IMR-90 (cell line): ENCODE measurements around the gene CCR5. TPM values are rescaled to one million over a fixed set of nuclear protein-coding genes. Genes with fewer than 3 reads are reported as not detected.

ENCODE experiments used
- ATAC-seq: fragments of 200-7000 bp; cut with Tn5 transposase; 2 replicates; pipeline ENCODE4 v1.9.1; 2020; ENCODE audit warnings: low read depth, mild to moderate bottlenecking, moderate library complexity
- BruUV-seq: library from RNA; stranded (reverse); fragments of 400-500 nt; replicated peaks from 2 replicates; lab custom pipeline; 2021; lab: Mats Ljungman, UMichigan
- CTCF ChIA-PET: fragments of 300-600 bp; formaldehyde crosslinking; extraction: SDS; loops from one replicate; lab custom pipeline; 2021; ENCODE audit warnings: antibody characterized with exemption; lab: Yijun Ruan, JAX
- POLR2A ChIA-PET: fragments of 300-600 bp; sonication (Branson Sonifier 250); formaldehyde crosslinking; loops from one replicate; lab custom pipeline; 2022; ENCODE audit warnings: antibody characterized with exemption; ENCODE audit not compliant: unreplicated experiment; lab: Charles Lee
- DNase-seq: peaks from one replicate; pipeline ENCODE4 v3.0.0; 2013
- H2AFZ ChIP-seq: replicated peaks from 2 replicates; pipeline ENCODE3; 2013; ENCODE audit warnings: low read length, mild to moderate bottlenecking; ENCODE audit not compliant: poor library complexity
- H2AK5ac ChIP-seq: 2 replicates; pipeline ENCODE4 v1.6.1; 2013; ENCODE audit warnings: low read depth, low read length, inconsistent platforms
- H2AK9ac ChIP-seq: replicated peaks from 2 replicates; pipeline ENCODE3; 2013; ENCODE audit warnings: mild to moderate bottlenecking, low read depth, low read length, moderate library complexity; ENCODE audit not compliant: poor library complexity
- H2BK120ac ChIP-seq: 2 replicates; pipeline ENCODE4 v1.6.1; 2013; ENCODE audit warnings: low read depth, low read length, inconsistent platforms
- H2BK15ac ChIP-seq: 3 replicates; pipeline ENCODE4 v1.6.1; 2013; ENCODE audit warnings: low read depth, low read length, inconsistent platforms
- H2BK20ac ChIP-seq: 2 replicates; pipeline ENCODE4 v1.6.1; 2013; ENCODE audit warnings: low read depth, mild to moderate bottlenecking, inconsistent platforms, low read length, moderate library complexity
- H2BK5ac ChIP-seq: 2 replicates; pipeline ENCODE4 v1.6.1; 2013; ENCODE audit warnings: mild to moderate bottlenecking, low read depth, low read length, inconsistent platforms; ENCODE audit not compliant: poor library complexity, severe bottlenecking
- H3K14ac ChIP-seq: replicated peaks from 2 replicates; pipeline ENCODE4 v1.6.1; 2013; ENCODE audit warnings: low read depth, low read length, inconsistent platforms
- H3K18ac ChIP-seq: 2 replicates; pipeline ENCODE4 v1.6.1; 2013; ENCODE audit warnings: low read depth, low read length, control low read depth
- H3K23ac ChIP-seq: 2 replicates; pipeline ENCODE4 v1.6.1; 2013; ENCODE audit warnings: low read depth, low read length, inconsistent platforms
- H3K27ac ChIP-seq: 2 replicates; pipeline ENCODE4 v1.5.1; 2013; ENCODE audit warnings: mild to moderate bottlenecking, control low read depth, low read length; ENCODE audit not compliant: insufficient read depth
- H3K27me3 ChIP-seq: 2 replicates; pipeline ENCODE4 v1.6.1; 2013; ENCODE audit warnings: low read length; ENCODE audit not compliant: control insufficient read depth, insufficient read depth
- H3K36me3 ChIP-seq: 2 replicates; pipeline ENCODE4 v1.6.1; 2013; ENCODE audit warnings: low read length, mixed read lengths; ENCODE audit not compliant: control insufficient read depth, insufficient read depth
- H3K4ac ChIP-seq: 2 replicates; pipeline ENCODE4 v1.6.1; 2013; ENCODE audit warnings: low read depth, low read length, inconsistent platforms
- H3K4me1 ChIP-seq: 2 replicates; pipeline ENCODE4 v1.6.1; 2013; ENCODE audit warnings: low read length, mixed read lengths; ENCODE audit not compliant: control insufficient read depth, insufficient read depth
- H3K4me2 ChIP-seq: 2 replicates; pipeline ENCODE4 v1.6.1; 2013; ENCODE audit warnings: low read depth, mild to moderate bottlenecking, control low read depth, low read length, moderate library complexity
- H3K4me3 ChIP-seq: 2 replicates; pipeline ENCODE4 v1.5.1; 2013; ENCODE audit warnings: low read depth, mild to moderate bottlenecking, control low read depth, low read length, moderate library complexity; ENCODE audit not compliant: insufficient read depth
- H3K56ac ChIP-seq: 2 replicates; pipeline ENCODE4 v1.6.1; 2013; ENCODE audit warnings: low read length, inconsistent platforms; ENCODE audit not compliant: insufficient read depth; ENCODE audit errors: extremely low read depth
- H3K79me1 ChIP-seq, 2 experiments: 2 replicates each; pipeline ENCODE4 v1.6.1; 2013; ENCODE audit warnings: low read length in 2 of 2, inconsistent platforms in 1 of 2, low read depth in 1 of 2
- H3K9ac ChIP-seq: 2 replicates; pipeline ENCODE4 v1.6.1; 2013; ENCODE audit warnings: low read depth, low read length, control low read depth
- H3K9me1 ChIP-seq: 2 replicates; pipeline ENCODE4 v1.6.1; 2013; ENCODE audit warnings: low read length, inconsistent platforms; ENCODE audit not compliant: insufficient read depth
- H3K9me3 ChIP-seq: 2 replicates; pipeline ENCODE4 v1.6.1; 2013; ENCODE audit warnings: low read length; ENCODE audit not compliant: control insufficient read depth, insufficient read depth
- H4K20me1 ChIP-seq: 2 replicates; pipeline ENCODE4 v1.6.1; 2013; ENCODE audit warnings: low read length, inconsistent platforms; ENCODE audit not compliant: insufficient read depth
- H4K5ac ChIP-seq: 2 replicates; pipeline ENCODE4 v1.6.1; 2013; ENCODE audit warnings: mild to moderate bottlenecking, low read depth, low read length, control low read depth
- H4K8ac ChIP-seq, 2 experiments: 2 replicates each; pipeline ENCODE4 v1.6.1; 2013; ENCODE audit warnings: low read depth in 2 of 2, low read length in 2 of 2, control low read depth in 1 of 2, inconsistent platforms in 1 of 2
- H4K91ac ChIP-seq: 2 replicates; pipeline ENCODE4 v1.6.1; 2013; ENCODE audit warnings: low read depth, low read length, inconsistent platforms; ENCODE audit not compliant: insufficient read depth
- BHLHE40 ChIP-seq: fragments of 150-350 bp; IDR thresholded peaks from 2 replicates; pipeline ENCODE4 v1.6.1; 2016; ENCODE audit warnings: mild to moderate bottlenecking, low read depth, low read length
- CEBPB ChIP-seq: IDR thresholded peaks from 2 replicates; pipeline ENCODE4 v1.6.1; 2012; ENCODE audit warnings: low read depth, low read length, improper control_type of control experiment
- CHD1 ChIP-seq: IDR thresholded peaks from 2 replicates; pipeline ENCODE4 v1.6.1; 2012; ENCODE audit warnings: low read depth, low read length, improper control_type of control experiment
- FOS ChIP-seq: fragments of 150-350 bp; IDR thresholded peaks from 2 replicates; pipeline ENCODE4 v1.6.1; 2016; ENCODE audit warnings: low read depth, low read length
- MAFK ChIP-seq: IDR thresholded peaks from 2 replicates; pipeline ENCODE4 v1.6.1; 2012; ENCODE audit warnings: low read depth, low read length, improper control_type of control experiment
- MAZ ChIP-seq: IDR thresholded peaks from 2 replicates; pipeline ENCODE4 v1.6.1; 2012; ENCODE audit warnings: low read depth, mild to moderate bottlenecking, low read length, improper control_type of control experiment, moderate library complexity, borderline replicate concordance
- MXI1 ChIP-seq: IDR thresholded peaks from 2 replicates; pipeline ENCODE4 v1.6.1; 2012; ENCODE audit warnings: low read depth, mild to moderate bottlenecking, low read length, moderate library complexity, borderline replicate concordance
- NFE2L2 ChIP-seq: fragments of 150-350 bp; IDR thresholded peaks from 2 replicates; pipeline ENCODE4 v1.6.1; 2016; ENCODE audit warnings: low read depth, mild to moderate bottlenecking, low read length
- POLR2A ChIP-seq: IDR thresholded peaks from 2 replicates; pipeline ENCODE4 v1.6.1; 2012; ENCODE audit warnings: mild to moderate bottlenecking, low read depth, low read length
- RAD21 ChIP-seq: IDR thresholded peaks from 2 replicates; pipeline ENCODE4 v1.6.1; 2012; ENCODE audit warnings: low read length, improper control_type of control experiment
- RCOR1 ChIP-seq: IDR thresholded peaks from 2 replicates; pipeline ENCODE4 v1.6.1; 2012; ENCODE audit warnings: mild to moderate bottlenecking, low read length, improper control_type of control experiment; ENCODE audit not compliant: insufficient replicate concordance
- RFX5 ChIP-seq: IDR thresholded peaks from 2 replicates; pipeline ENCODE4 v1.8.0; 2012; ENCODE audit warnings: low read depth, mild to moderate bottlenecking, low read length, moderate library complexity
- SMC3 ChIP-seq: fragments of 150-350 bp; IDR thresholded peaks from 2 replicates; pipeline ENCODE4 v1.6.1; 2016; ENCODE audit warnings: low read depth, mild to moderate bottlenecking, antibody characterized with exemption, low read length, moderate library complexity
- WGBS, 2 experiments: methylation state at CpG; one replicate each; pipeline versions ENCODE4 v1.1.5 to v1.1.7; 2013; ENCODE audit warnings: missing lambda C conversion rate in 2 of 2; ENCODE audit not compliant: insufficient read length in 1 of 2; ENCODE audit errors: extremely low coverage in 2 of 2; 5-methylcytosine and 5-hydroxymethylcytosine counted together
- dilution Hi-C: fragments of 300-500 bp; cut with HindIII; formaldehyde crosslinking; loops from one replicate; pipeline ENCODE4 v1.14.3; 2018; ENCODE audit warnings: low sequenced_read_pairs; ENCODE audit not compliant: unreplicated experiment
- in situ Hi-C: fragments of 300-500 bp; cut with MboI; formaldehyde crosslinking; loops from 3 replicates; pipeline ENCODE4 v1.14.3; 2019; ENCODE audit warnings: low sequenced_read_pairs, inconsistent platforms, mixed read lengths
- intact Hi-C: fragments of 100-400 bp; cut with micrococcal nuclease; formaldehyde crosslinking; loops from 2 replicates; pipeline ENCODE4 v1.10.0; 2022
- polyA plus RNA-seq, 3 experiments: library from polyadenylated mRNA; depleted of rRNA; stranded (reverse); fragments of >200 nt; gene quantifications; 2 replicates each; pipeline ENCODE4 v1.2.3, GENCODE V29; 2012; ENCODE audit warnings: low replicate concordance in 1 of 3
- total RNA-seq: library from RNA; depleted of rRNA; stranded (reverse); fragments of >200 nt; gene quantifications from 2 replicates; pipeline ENCODE4 v1.2.3, GENCODE V29; 2012
- TF ChIP-seq, protein P1 (sequence below): conservative IDR thresholded peaks from 2 replicates; pipeline ENCODE4 v1.5.1; 2012; ENCODE audit warnings: mild to moderate bottlenecking, low read depth, low read length, improper control_type of control experiment
- TF ChIP-seq, protein P2 (sequence below): fragments of 150-350 bp; IDR thresholded peaks from 2 replicates; pipeline ENCODE4 v1.6.1; 2017; ENCODE audit warnings: mild to moderate bottlenecking, antibody characterized with exemption, low read length, low read depth

CCR5 gene
- total and polyA plus RNA-seq, 2 of the 4 experiments (the other 2 are of a cell fraction) = not detected

DNA sequence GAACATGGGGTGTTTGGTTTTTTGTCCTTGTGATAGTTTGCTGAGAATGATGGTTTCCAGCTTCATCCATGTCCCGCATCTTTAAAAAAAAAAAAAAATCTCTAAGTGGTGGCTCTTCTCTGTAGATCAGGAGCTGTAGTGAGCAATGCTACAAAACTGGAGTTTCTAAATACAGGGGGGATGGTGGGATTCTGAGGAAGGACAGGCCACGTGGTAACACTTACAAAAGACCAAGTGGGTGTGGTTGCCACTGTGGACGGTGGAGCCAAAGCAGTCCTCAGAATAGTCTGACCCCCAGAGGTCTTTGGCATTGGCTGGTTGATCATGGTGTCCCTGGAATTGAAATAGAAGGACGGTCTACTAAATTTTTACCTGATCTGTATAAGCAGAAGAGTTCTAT lies 44.0 kb downstream of the CCR5 start:
- ChIA-PET CTCF (no interaction called here), POLR2A (no interaction called here)
- Histone ChIP-seq H3K27ac (no peak overlapping the region), H3K23ac (no peak overlapping the region), H3K9me3 (no peaks in the 10 kb centered on the region), H2AK9ac (no peak overlapping the region), H3K14ac (no peak overlapping the region), H4K8ac (no peak overlapping the region), H3K27me3 (peaks cover 4% of the 10 kb centered on the region; the same call in 1 of the 2 replicates), H4K20me1 (no peaks in the 10 kb centered on the region), H3K18ac (no peak overlapping the region), H3K9ac (no peak overlapping the region), H2BK20ac (no peak overlapping the region), H3K4me3 (no peak overlapping the region), H3K56ac (no peak overlapping the region), H2BK5ac (no peak overlapping the region), H3K4ac (no peak overlapping the region), H4K91ac (no peak overlapping the region), H3K4me2 (no peak overlapping the region), H3K79me1 (no peaks in the 10 kb centered on the region), H2AK5ac (no peak overlapping the region), H2BK15ac (no peak overlapping the region; the same call in 2 of the 3 replicates), H3K4me1 (peaks cover 2% of the 10 kb centered on the region), H2BK120ac (no peak overlapping the region), H3K9me1 (no peaks in the 10 kb centered on the region), H2AFZ (no peak overlapping the region), H4K5ac (no peak overlapping the region), H3K36me3 (no peaks in the 10 kb centered on the region)
- DNase-seq (no peak), ATAC-seq (no peak)
- no TSS peak for BruUV-seq
- no CpG with 5 or more reads among the region's 4 CpGs for WGBS, 2 experiments
- in situ Hi-C loops (no loop called here), intact Hi-C loops (no loop called here), dilution Hi-C loops (no loop called here)
- TF ChIP-seq RAD21 = no peak
- no peak for TF ChIP-seq FOS
- no peak for TF ChIP-seq MAFK
- no peak for TF ChIP-seq POLR2A
- no peak for TF ChIP-seq MXI1
- no peak for TF ChIP-seq SMC3
- TF ChIP-seq CHD1 = no peak
- no peak for TF ChIP-seq RFX5
- no peak for TF ChIP-seq CEBPB
- TF ChIP-seq, protein P1, sequence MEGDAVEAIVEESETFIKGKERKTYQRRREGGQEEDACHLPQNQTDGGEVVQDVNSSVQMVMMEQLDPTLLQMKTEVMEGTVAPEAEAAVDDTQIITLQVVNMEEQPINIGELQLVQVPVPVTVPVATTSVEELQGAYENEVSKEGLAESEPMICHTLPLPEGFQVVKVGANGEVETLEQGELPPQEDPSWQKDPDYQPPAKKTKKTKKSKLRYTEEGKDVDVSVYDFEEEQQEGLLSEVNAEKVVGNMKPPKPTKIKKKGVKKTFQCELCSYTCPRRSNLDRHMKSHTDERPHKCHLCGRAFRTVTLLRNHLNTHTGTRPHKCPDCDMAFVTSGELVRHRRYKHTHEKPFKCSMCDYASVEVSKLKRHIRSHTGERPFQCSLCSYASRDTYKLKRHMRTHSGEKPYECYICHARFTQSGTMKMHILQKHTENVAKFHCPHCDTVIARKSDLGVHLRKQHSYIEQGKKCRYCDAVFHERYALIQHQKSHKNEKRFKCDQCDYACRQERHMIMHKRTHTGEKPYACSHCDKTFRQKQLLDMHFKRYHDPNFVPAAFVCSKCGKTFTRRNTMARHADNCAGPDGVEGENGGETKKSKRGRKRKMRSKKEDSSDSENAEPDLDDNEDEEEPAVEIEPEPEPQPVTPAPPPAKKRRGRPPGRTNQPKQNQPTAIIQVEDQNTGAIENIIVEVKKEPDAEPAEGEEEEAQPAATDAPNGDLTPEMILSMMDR = no peak
- TF ChIP-seq BHLHE40 = no peak
- TF ChIP-seq NFE2L2 = no peak
- no peak for TF ChIP-seq RCOR1
- TF ChIP-seq, protein P2, sequence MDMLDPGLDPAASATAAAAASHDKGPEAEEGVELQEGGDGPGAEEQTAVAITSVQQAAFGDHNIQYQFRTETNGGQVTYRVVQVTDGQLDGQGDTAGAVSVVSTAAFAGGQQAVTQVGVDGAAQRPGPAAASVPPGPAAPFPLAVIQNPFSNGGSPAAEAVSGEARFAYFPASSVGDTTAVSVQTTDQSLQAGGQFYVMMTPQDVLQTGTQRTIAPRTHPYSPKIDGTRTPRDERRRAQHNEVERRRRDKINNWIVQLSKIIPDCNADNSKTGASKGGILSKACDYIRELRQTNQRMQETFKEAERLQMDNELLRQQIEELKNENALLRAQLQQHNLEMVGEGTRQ = no peak
- TF ChIP-seq MAZ = no peak
